Measurements from ENCODE around the gene CERT1. TPM values are rescaled to one million over a fixed set of nuclear protein-coding genes. Genes with fewer than 3 reads are reported as not detected.

CERT1 gene
- total RNA-seq, 1 donor from 2014 or later = 60.7 TPM

DNA sequence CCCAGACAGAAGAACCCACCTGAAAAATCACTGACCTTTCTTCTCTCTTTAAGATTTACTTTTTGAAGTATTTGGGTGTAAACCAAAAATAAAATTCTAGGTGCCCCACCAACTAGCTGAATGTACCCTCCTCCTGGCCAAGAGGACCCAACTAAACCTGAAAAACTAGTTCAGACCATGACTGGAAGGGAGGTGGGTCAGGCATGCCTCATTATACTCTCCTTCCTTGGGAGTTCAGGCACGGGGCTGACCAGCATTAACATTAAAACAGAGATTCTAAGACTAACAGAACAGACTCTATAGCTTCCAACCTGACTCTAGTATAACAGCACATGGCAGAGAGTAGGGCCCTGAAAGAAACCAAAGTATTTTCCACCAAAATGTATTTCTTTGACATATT lies 61.4 kb downstream of the CERT1 start:
- H3K27me3 ChIP-seq = no peaks in the 10 kb centered on the region
- no peak for TF ChIP-seq CTCF (IDR thresholded peaks at IDR 0.05)
- H3K4me1 ChIP-seq = no peaks in the 10 kb centered on the region
- no peak for DNase-seq
- intact Hi-C loops (cut with DNase I) = no loop called here
- H3K9me3 ChIP-seq = no peaks in the 10 kb centered on the region
- H3K4me3 ChIP-seq = no peak overlapping the region
- no peak overlapping the region for H3K27ac ChIP-seq
- H3K36me3 ChIP-seq = peaks cover 9% of the 10 kb centered on the region
- ATAC-seq = no peak

DNA sequence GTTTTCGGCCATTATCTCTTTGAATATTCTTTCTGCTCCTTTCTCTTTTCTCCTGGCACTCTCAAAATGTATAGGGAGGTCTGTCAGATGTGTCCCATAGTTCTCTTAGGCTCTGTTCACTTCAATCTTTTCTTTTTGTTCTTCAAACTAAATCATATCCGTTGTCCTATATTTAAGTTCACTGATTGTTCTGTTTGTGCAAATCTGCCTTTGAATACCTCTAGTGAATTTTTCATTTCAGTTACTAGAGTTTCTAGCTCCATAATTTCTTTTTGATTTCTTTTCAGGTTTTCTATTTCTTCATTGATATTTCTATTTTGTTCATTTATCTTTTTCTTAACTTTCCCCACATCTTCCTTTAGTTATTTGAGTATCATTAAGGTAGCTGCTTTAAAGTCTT lies 65.4 kb downstream of the CERT1 start:
- H3K27ac ChIP-seq = no peak overlapping the region
- TF ChIP-seq CTCF (IDR thresholded peaks at IDR 0.05) = no peak
- no peaks in the 10 kb centered on the region for H3K4me1 ChIP-seq
- intact Hi-C loops (cut with DNase I) = no loop called here
- no peaks in the 10 kb centered on the region for H3K36me3 ChIP-seq
- no peak overlapping the region for H3K4me3 ChIP-seq
- DNase-seq (no peak), ATAC-seq (no peak)
- H3K9me3 ChIP-seq = no peaks in the 10 kb centered on the region
- H3K27me3 ChIP-seq = no peaks in the 10 kb centered on the region

DNA sequence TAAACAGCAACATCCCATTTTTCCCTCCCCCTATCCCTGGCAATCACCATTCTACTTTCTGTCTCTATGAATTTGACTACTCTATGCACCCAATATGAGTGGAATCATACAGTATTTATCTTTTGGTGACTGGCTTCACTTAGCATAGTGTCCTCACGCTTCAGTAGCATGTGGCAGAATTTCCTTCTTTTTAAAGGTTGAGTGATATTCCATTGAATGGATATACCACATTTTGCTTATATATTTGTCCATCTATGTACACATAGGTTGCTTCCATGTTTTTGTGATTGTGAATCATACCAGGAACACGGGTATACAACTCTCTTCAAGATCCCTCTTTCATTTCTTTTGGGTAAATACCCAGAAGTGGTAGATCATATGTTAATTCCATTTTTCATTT lies 69.9 kb downstream of the CERT1 start:
- no peaks in the 10 kb centered on the region for H3K36me3 ChIP-seq
- H3K27ac ChIP-seq = no peak overlapping the region
- H3K27me3 ChIP-seq = no peaks in the 10 kb centered on the region
- ATAC-seq (no peak), DNase-seq (no peak)
- intact Hi-C loops (cut with DNase I) = no loop called here
- H3K4me3 ChIP-seq = no peak overlapping the region
- H3K9me3 ChIP-seq = no peaks in the 10 kb centered on the region
- no peaks in the 10 kb centered on the region for H3K4me1 ChIP-seq
- no peak for TF ChIP-seq CTCF (IDR thresholded peaks at IDR 0.05)

DNA sequence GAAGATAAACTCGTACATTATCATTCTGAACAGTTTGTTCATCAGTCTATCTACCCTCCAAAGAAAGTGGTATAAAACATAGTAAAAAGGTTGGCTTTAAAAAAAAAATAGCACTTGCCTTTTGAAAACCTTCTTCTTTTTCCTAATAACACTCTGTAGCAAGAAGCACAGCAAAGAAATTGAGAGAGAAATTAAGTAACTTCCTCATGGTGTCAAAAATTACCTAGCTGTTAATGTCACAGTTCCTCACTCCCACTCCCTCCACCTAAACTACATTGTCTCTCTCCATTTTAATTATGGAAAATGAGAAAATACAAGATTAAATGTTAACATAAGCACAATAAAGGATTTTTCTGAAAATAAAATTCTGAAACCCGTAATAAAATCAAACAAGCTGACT lies 72.2 kb downstream of the CERT1 start:
- TF ChIP-seq CTCF (IDR thresholded peaks at IDR 0.05) = no peak
- ATAC-seq (no peak), DNase-seq (no peak)
- H3K27me3 ChIP-seq = no peaks in the 10 kb centered on the region
- H3K4me3 ChIP-seq = no peak overlapping the region
- H3K27ac ChIP-seq = no peak overlapping the region
- H3K9me3 ChIP-seq = no peaks in the 10 kb centered on the region
- no peaks in the 10 kb centered on the region for H3K36me3 ChIP-seq
- intact Hi-C loops (cut with DNase I) = no loop called here
- no peaks in the 10 kb centered on the region for H3K4me1 ChIP-seq

DNA sequence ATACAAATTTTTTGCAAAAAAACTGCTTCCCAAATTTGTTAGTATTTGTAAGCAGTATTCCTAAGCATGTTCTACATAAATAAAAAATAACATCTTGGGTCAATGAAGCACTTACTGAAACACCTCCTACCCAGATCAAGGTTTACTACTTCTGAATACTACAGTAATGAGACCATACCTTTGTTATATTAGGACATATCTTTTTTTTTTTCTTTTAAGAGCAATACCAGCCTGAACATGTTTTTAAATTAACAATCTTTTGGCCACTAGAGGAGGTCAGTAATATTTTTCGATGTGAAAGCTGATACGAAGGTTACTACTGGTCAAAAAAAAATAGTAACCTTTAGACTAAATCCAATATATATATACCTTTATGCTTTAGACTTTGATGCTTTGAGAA lies 72.7 kb downstream of the CERT1 start:
- intact Hi-C loops (cut with DNase I) = no loop called here
- DNase-seq = no peak
- Histone ChIP-seq H3K27ac (no peak overlapping the region), H3K9me3 (no peaks in the 10 kb centered on the region), H3K27me3 (no peaks in the 10 kb centered on the region), H3K36me3 (no peaks in the 10 kb centered on the region), H3K4me3 (no peak overlapping the region), H3K4me1 (no peaks in the 10 kb centered on the region)
- no peak for ATAC-seq
- TF ChIP-seq CTCF (IDR thresholded peaks at IDR 0.05) = no peak

DNA sequence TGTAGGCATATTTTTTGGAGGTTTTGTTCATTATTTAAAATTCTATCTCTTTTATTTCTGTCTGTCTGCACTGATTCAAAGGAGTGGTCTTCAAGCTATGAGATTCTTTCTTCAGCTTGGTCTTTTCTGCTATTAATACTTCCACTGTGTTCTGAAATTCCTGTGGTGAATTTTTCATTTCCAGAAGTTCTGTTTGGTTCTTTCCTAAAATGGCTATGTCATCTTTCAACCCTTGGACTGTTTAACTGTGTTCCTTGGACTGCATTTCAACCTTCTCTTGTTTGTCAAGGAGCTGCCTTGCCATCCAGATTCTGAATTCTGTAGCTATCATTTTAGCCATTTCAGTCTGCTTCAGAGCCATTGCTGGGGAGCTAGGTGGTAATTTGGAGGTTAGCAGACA lies 76.3 kb downstream of the CERT1 start:
- H3K36me3 ChIP-seq = no peaks in the 10 kb centered on the region
- H3K27me3 ChIP-seq = no peaks in the 10 kb centered on the region
- no peak overlapping the region for H3K4me3 ChIP-seq
- no peaks in the 10 kb centered on the region for H3K9me3 ChIP-seq
- no peak overlapping the region for H3K27ac ChIP-seq
- no peak for DNase-seq
- no peaks in the 10 kb centered on the region for H3K4me1 ChIP-seq
- intact Hi-C loops (cut with DNase I) = no loop called here
- TF ChIP-seq CTCF (IDR thresholded peaks at IDR 0.05) = no peak
- no peak for ATAC-seq

All from upper lobe of right lung (tissue), 1 donor.